ENCODE data around the gene POU2F1.

The POU2F1 gene

GRCh38 chr1:167373398-167373797, 152.7 kb downstream of the POU2F1 start:
- no peak for TF ChIP-seq CTCF (conservative IDR thresholded peaks at IDR 0.05)
- H3K27ac ChIP-seq = no peak overlapping the region

GRCh38 chr1:167373986-167374385, 153.3 kb downstream of the POU2F1 start:
- TF ChIP-seq CTCF (conservative IDR thresholded peaks at IDR 0.05) = no peak
- H3K27ac ChIP-seq = no peak overlapping the region

GRCh38 chr1:167375949-167376348, 155.3 kb downstream of the POU2F1 start:
- TF ChIP-seq CTCF (conservative IDR thresholded peaks at IDR 0.05) = no peak
- H3K27ac ChIP-seq = no peak overlapping the region

GRCh38 chr1:167387251-167387910, 166.7 kb downstream of the POU2F1 start:
- no peak overlapping the region for H3K27ac ChIP-seq
- no peak for TF ChIP-seq CTCF (conservative IDR thresholded peaks at IDR 0.05)

GRCh38 chr1:167388976-167389375, 168.3 kb downstream of the POU2F1 start:
- no peak for TF ChIP-seq CTCF (conservative IDR thresholded peaks at IDR 0.05)
- H3K27ac ChIP-seq = no peak overlapping the region

GRCh38 chr1:167392200-167392696, 171.6 kb downstream of the POU2F1 start:
- TF ChIP-seq CTCF (conservative IDR thresholded peaks at IDR 0.05) = no peak

GRCh38 chr1:167400359-167400953, 179.8 kb downstream of the POU2F1 start:
- no peak for TF ChIP-seq CTCF (conservative IDR thresholded peaks at IDR 0.05)
- H3K27ac ChIP-seq = no peak overlapping the region

More at GRCh38 chr1:167392200-167392696, 171.6 kb downstream of the POU2F1 start:
- no peak overlapping the region for H3K27ac ChIP-seq

Measured in VCaP (cell line).